K562 (cell line): ENCODE data around the gene HPCAL1. TPM values are rescaled to one million over a fixed set of nuclear protein-coding genes. Genes with fewer than 3 reads are reported as not detected.

Source experiments
- ATAC-seq: fragments of 200-7000 bp; cut with Tn5 transposase; 3 replicates; pipeline ENCODE4 v1.9.1; 2020; ENCODE audit warnings: moderate library complexity
- BruUV-seq: library from RNA; stranded (reverse); fragments of 400-500 nt; replicated peaks from 2 replicates; lab custom pipeline; 2021; lab: Mats Ljungman, UMichigan
- CTCF ChIA-PET: fragments of 300-600 bp; formaldehyde crosslinking; extraction: SDS; loops from one replicate; lab custom pipeline; 2021; ENCODE audit warnings: low intra/inter-chr PET ratio; lab: Yijun Ruan, JAX
- POLR2A ChIA-PET: fragments of 300-600, 350-650 bp; sonication (Branson Sonifier 250); formaldehyde crosslinking; extraction: SDS; loops from one replicate; lab custom pipeline; 2021; ENCODE audit warnings: antibody characterized with exemption, inconsistent platforms; lab: Yijun Ruan, JAX
- DNase-seq, 4 experiments: peaks; one replicate each; pipeline versions ENCODE4 v3.0.0 to v3.0.0-alpha.2; 2011 to 2018; ENCODE audit warnings: low spot score in 3 of 4, mixed read lengths in 3 of 4; ENCODE audit errors: extremely low read depth in 1 of 4
- FAIRE-seq: peaks from 2 replicates; lab custom pipeline; 2011; peaks lifted over from hg19 to GRCh38; lab: Jason Lieb, UNC
- H2AFZ ChIP-seq: 2 replicates; pipeline ENCODE4 v1.6.0; 2011; ENCODE audit warnings: low read depth, low read length, control low read depth, inconsistent platforms
- H3K27ac ChIP-seq: fragments of 200-600 bp; 3 replicates; pipeline ENCODE4 v1.8.0; 2011; ENCODE audit warnings: low read depth, mild to moderate bottlenecking, control low read depth, inconsistent platforms, low read length, moderate library complexity, mixed read lengths; ENCODE audit errors: extremely low read depth
- H3K27me3 ChIP-seq, 2 experiments: fragments of 300-600 bp in 1 of 2; 2 replicates in 1 of 2; 3 replicates in 1 of 2; pipeline versions ENCODE4 v1.6.0 to v1.8.0; 2011; ENCODE audit warnings: inconsistent platforms in 2 of 2, low read length in 2 of 2, mild to moderate bottlenecking in 1 of 2, mixed read lengths in 1 of 2, moderate library complexity in 1 of 2; ENCODE audit not compliant: control insufficient read depth in 2 of 2, insufficient read depth in 2 of 2
- H3K36me3 ChIP-seq: fragments of 300-600 bp; 3 replicates; pipeline ENCODE4 v1.8.0; 2011; ENCODE audit warnings: mild to moderate bottlenecking, low read length, inconsistent platforms; ENCODE audit not compliant: control insufficient read depth, insufficient read depth
- H3K4me1 ChIP-seq, 2 experiments: fragments of 200-600 bp in 1 of 2; replicated peaks in 1 of 2; 2 replicates in 1 of 2; 3 replicates in 1 of 2; pipeline versions ENCODE4 v1.5.1 to v1.8.0; 2011; ENCODE audit warnings: inconsistent platforms in 2 of 2, low read length in 2 of 2, mild to moderate bottlenecking in 1 of 2, mixed read lengths in 1 of 2, moderate library complexity in 1 of 2; ENCODE audit not compliant: control insufficient read depth in 2 of 2, insufficient read depth in 2 of 2
- H3K4me2 ChIP-seq: 2 replicates; pipeline ENCODE4 v1.6.1; 2011; ENCODE audit warnings: low read length, control low read depth, inconsistent platforms, mixed read lengths; ENCODE audit not compliant: insufficient read depth
- H3K4me3 ChIP-seq: fragments of 200-600 bp; sonication (generic), shearing (Covaris generic); 2 replicates; pipeline ENCODE4 v1.5.1; 2016; ENCODE audit warnings: control low read depth, inconsistent platforms
- H3K79me2 ChIP-seq: fragments of 200-600 bp; 3 replicates; pipeline ENCODE4 v1.8.0; 2011; ENCODE audit warnings: low read length, inconsistent platforms; ENCODE audit not compliant: control insufficient read depth, insufficient read depth
- H3K9ac ChIP-seq, 2 experiments: 2 replicates each; pipeline versions ENCODE4 v1.6.0 to v1.6.1; 2011; ENCODE audit warnings: low read depth in 2 of 2, low read length in 2 of 2, control low read depth in 1 of 2, inconsistent platforms in 1 of 2, mild to moderate bottlenecking in 1 of 2, mixed read lengths in 1 of 2; ENCODE audit not compliant: insufficient read depth in 1 of 2
- H3K9me1 ChIP-seq: one replicate; pipeline ENCODE4 v1.6.0; 2011; ENCODE audit warnings: inconsistent platforms, mild to moderate bottlenecking, low read length, moderate library complexity; ENCODE audit not compliant: control insufficient read depth, insufficient read depth
- H3K9me3 ChIP-seq: replicated peaks from 2 replicates; pipeline ENCODE4 v1.5.1; 2011; ENCODE audit warnings: low read depth, low read length, inconsistent platforms; ENCODE audit not compliant: control insufficient read depth, insufficient read depth
- H4K20me1 ChIP-seq: replicated peaks from 2 replicates; pipeline ENCODE4 v1.6.1; 2011; ENCODE audit warnings: low read length, inconsistent platforms, mixed read lengths; ENCODE audit not compliant: control insufficient read depth, insufficient read depth
- BHLHE40 ChIP-seq: IDR thresholded peaks from 2 replicates; pipeline ENCODE4 v1.6.1; 2011; ENCODE audit warnings: low read length, improper control_type of control experiment
- BRCA1 ChIP-seq, 2 experiments: fragments of 450-650 bp in 1 of 2; sonication (generic) in 1 of 2; formaldehyde crosslinking in 1 of 2; IDR thresholded peaks; 2 replicates each; pipeline versions ENCODE4 v1.5.0 to v1.6.1; 2017 to 2020; ENCODE audit warnings: mild to moderate bottlenecking in 1 of 2, missing genetic modification reagents in 1 of 2
- CHCHD3 ChIP-seq: fragments of 250-450 bp; sonication (Bioruptor Pico); IDR thresholded peaks from 2 replicates; pipeline ENCODE4 v2.1.2; 2022; ENCODE audit warnings: mild to moderate bottlenecking
- ETS1 ChIP-seq: conservative IDR thresholded peaks from 2 replicates; pipeline ENCODE4 v1.6.1; 2011; ENCODE audit warnings: low read depth, mild to moderate bottlenecking, low read length; ENCODE audit not compliant: control insufficient read depth
- GATAD2B ChIP-seq: fragments of 450-650 bp; IDR thresholded peaks from 2 replicates; pipeline ENCODE4 v1.6.1; 2017; ENCODE audit warnings: mild to moderate bottlenecking, borderline replicate concordance
- MYNN ChIP-seq, 2 experiments: sonication (generic); formaldehyde crosslinking in 1 of 2; IDR thresholded peaks; 2 replicates each; pipeline versions ENCODE4 v1.5.0 to v1.6.1; 2016 to 2020; ENCODE audit warnings: antibody characterized with exemption in 1 of 2, missing genetic modification reagents in 1 of 2
- POLR2A ChIP-seq: fragments of 450-650 bp; conservative IDR thresholded peaks from 2 replicates; pipeline ENCODE4 v1.6.1; 2016
- RAD51 ChIP-seq: fragments of 450-650 bp; IDR thresholded peaks from 2 replicates; pipeline ENCODE4 v1.7.1; 2016; ENCODE audit warnings: low read depth, mild to moderate bottlenecking, borderline replicate concordance
- RBM15 ChIP-seq: fragments of 200-400 bp; formaldehyde crosslinking; IDR thresholded peaks from 2 replicates; pipeline ENCODE4 v1.6.1; 2018; ENCODE audit warnings: mild to moderate bottlenecking, low read length, moderate library complexity; ENCODE audit not compliant: insufficient read depth
- SETDB1 ChIP-seq: IDR thresholded peaks from one replicate; pipeline ENCODE4 v1.6.1; 2012; ENCODE audit warnings: low read length, control low read depth, inconsistent platforms
- SMAD2 ChIP-seq: fragments of 150-350 bp; IDR thresholded peaks from 2 replicates; pipeline ENCODE4 v1.6.1; 2014; ENCODE audit warnings: low read depth, mild to moderate bottlenecking, low read length
- SNAPC5 ChIP-seq: fragments of 250-450 bp; sonication (Bioruptor Pico); IDR thresholded peaks from 2 replicates; pipeline ENCODE4 v1.8.0; 2021; ENCODE audit warnings: moderate library complexity, mild to moderate bottlenecking, inconsistent platforms
- SRSF1 ChIP-seq: fragments of 200-400 bp; formaldehyde crosslinking; IDR thresholded peaks from 2 replicates; pipeline ENCODE4 v1.6.1; 2017; ENCODE audit warnings: mild to moderate bottlenecking, low read depth, low read length, moderate library complexity
- TEAD1 ChIP-seq, 2 experiments: fragments of 450-650 bp in 1 of 2; sonication (generic) in 1 of 2; formaldehyde crosslinking; IDR thresholded peaks; 2 replicates each; pipeline versions ENCODE4 v1.4.0 to v1.8.0; 2020 to 2022; ENCODE audit warnings: mild to moderate bottlenecking in 2 of 2, missing genetic modification reagents in 1 of 2
- XRCC4 ChIP-seq: IDR thresholded peaks from one replicate; pipeline ENCODE4 v1.6.1; 2011; ENCODE audit not compliant: insufficient read depth, insufficient read length; ENCODE audit errors: extremely low read depth
- ZNF143 ChIP-seq: sonication (generic); formaldehyde crosslinking; IDR thresholded peaks from 2 replicates; pipeline ENCODE4 v1.9.0; 2022; ENCODE audit warnings: mild to moderate bottlenecking, missing genetic modification reagents
- ZNF609 ChIP-seq: sonication (generic); formaldehyde crosslinking; IDR thresholded peaks from 2 replicates; pipeline ENCODE4 v1.8.1; 2023; ENCODE audit warnings: missing genetic modification reagents, mild to moderate bottlenecking, borderline replicate concordance
- ZNF780A ChIP-seq: fragments of 250-450 bp; sonication (Bioruptor Pico); IDR thresholded peaks from 2 replicates; pipeline ENCODE4 v1.5.0; 2021; ENCODE audit warnings: mild to moderate bottlenecking
- WGBS: fragments of 100-300 bp; shearing (Covaris generic); methylation state at CpG from one replicate; pipeline ENCODE4 v1.1.6; 2016; ENCODE audit warnings: low coverage, mixed read lengths; ENCODE audit not compliant: insufficient coverage; ENCODE audit errors: missing lambda C conversion rate; 5-methylcytosine and 5-hydroxymethylcytosine counted together
- in situ Hi-C: fragments of 300-500 bp; cut with MboI; formaldehyde crosslinking; loops from 4 replicates; pipeline ENCODE4 v1.15.0; 2018; ENCODE audit warnings: inconsistent platforms, mixed read lengths
- intact Hi-C: fragments of 100-400 bp; cut with micrococcal nuclease; formaldehyde crosslinking; loops from 2 replicates; pipeline ENCODE4 v1.14.2; 2022
- polyA plus RNA-seq, 8 experiments: library from polyadenylated mRNA; depleted of rRNA in 4 of 8; stranded (reverse) in 5 of 8; unstranded in 3 of 8; fragments of >200 nt; fragmentation: Nextera tagmentation in 2 of 8; fragmentation: Illumina TruSeq in 1 of 8; extraction: Ambion mirVana in 2 of 8; extraction: Trizol in 1 of 8; gene quantifications; 2 replicates each; pipeline versions ENCODE4 v1.2.1 to v1.2.3, GENCODE V29; 2011 to 2014; ENCODE audit warnings: inconsistent platforms in 1 of 8, missing spikeins in 1 of 8
- total RNA-seq, 7 experiments: library from RNA; depleted of rRNA in 6 of 7; stranded (reverse); fragments of >200 nt in 6 of 7; fragmentation: Illumina TruSeq in 2 of 7; extraction: Trizol in 2 of 7; gene quantifications; 2 replicates each; pipeline versions ENCODE4 v1.2.1 to v1.2.3, GENCODE V29; 2011 to 2021; ENCODE audit warnings: low replicate concordance in 1 of 7

The HPCAL1 gene
- total and polyA plus RNA-seq, 9 of the 15 experiments (the other 6 are each of a cell fraction or from before 2014, with no cell fraction given): 2.7 to 65.5 (median 23.9) TPM

GRCh38 chr2:10292033-10292432 lies 10.7 kb upstream of the HPCAL1 start:
- intact Hi-C loops: no loop called here
- Histone ChIP-seq H3K27me3 (no peaks in the 10 kb centered on the region), H3K4me1 (peaks cover 0 to 7% of the 10 kb centered on the region in 2 experiments; a peak in 1 of 5 replicates), H4K20me1 (no peaks in the 10 kb centered on the region), H2AFZ (no peak overlapping the region), H3K4me2 (no peak overlapping the region), H3K79me2 (no peaks in the 10 kb centered on the region), H3K9ac (no peak overlapping the region), H3K9me3 (peaks cover 7% of the 10 kb centered on the region), H3K4me3 (no peak overlapping the region), H3K36me3 (no peaks in the 10 kb centered on the region), H3K27ac (no peak overlapping the region), H3K9me1 (no peaks in the 10 kb centered on the region)
- FAIRE-seq (no peak), DNase-seq (no peak), ATAC-seq (no peak)
- ChIA-PET POLR2A (no interaction called here), CTCF (no interaction called here)
- in situ Hi-C loops: no loop called here
- BruUV-seq: no TSS peak
- WGBS: 45% methylated on average over 4 of the region's 4 CpGs
- TF ChIP-seq ETS1: no peak
- no peak for TF ChIP-seq XRCC4
- TF ChIP-seq RAD51: no peak
- TF ChIP-seq SNAPC5 (CRISPR knock-in tag): no peak
- TF ChIP-seq SETDB1: no peak
- TF ChIP-seq BHLHE40: no peak
- TF ChIP-seq ZNF780A (CRISPR knock-in tag): no peak
- no peak for TF ChIP-seq MYNN (IDR thresholded peaks at IDR 0.05)
- TF ChIP-seq MYNN (CRISPR knock-in tag; IDR thresholded peaks at IDR 0.05): no peak
- TF ChIP-seq CHCHD3: no peak
- no peak for TF ChIP-seq BRCA1 (IDR thresholded peaks at IDR 0.05)
- TF ChIP-seq BRCA1 (CRISPR knock-in tag; IDR thresholded peaks at IDR 0.05): no peak
- TF ChIP-seq RBM15: no peak
- no peak for TF ChIP-seq TEAD1 (CRISPR knock-in tag; IDR thresholded peaks at IDR 0.05)
- no peak for TF ChIP-seq SMAD2
- TF ChIP-seq GATAD2B: no peak
- no peak for TF ChIP-seq ZNF609 (CRISPR knock-in tag)
- no peak for TF ChIP-seq ZNF143 (CRISPR knock-in tag)
- no peak for TF ChIP-seq SRSF1
- TF ChIP-seq POLR2A: no peak
